Measurements from ENCODE around the gene ZP1. TPM values are rescaled to one million over a fixed set of nuclear protein-coding genes. Genes with fewer than 3 reads are reported as not detected.

The ZP1 gene
- total and polyA plus RNA-seq, 10 of the 15 experiments (the other 5 are each of a cell fraction or from before 2014, with no cell fraction given) = not detected

DNA sequence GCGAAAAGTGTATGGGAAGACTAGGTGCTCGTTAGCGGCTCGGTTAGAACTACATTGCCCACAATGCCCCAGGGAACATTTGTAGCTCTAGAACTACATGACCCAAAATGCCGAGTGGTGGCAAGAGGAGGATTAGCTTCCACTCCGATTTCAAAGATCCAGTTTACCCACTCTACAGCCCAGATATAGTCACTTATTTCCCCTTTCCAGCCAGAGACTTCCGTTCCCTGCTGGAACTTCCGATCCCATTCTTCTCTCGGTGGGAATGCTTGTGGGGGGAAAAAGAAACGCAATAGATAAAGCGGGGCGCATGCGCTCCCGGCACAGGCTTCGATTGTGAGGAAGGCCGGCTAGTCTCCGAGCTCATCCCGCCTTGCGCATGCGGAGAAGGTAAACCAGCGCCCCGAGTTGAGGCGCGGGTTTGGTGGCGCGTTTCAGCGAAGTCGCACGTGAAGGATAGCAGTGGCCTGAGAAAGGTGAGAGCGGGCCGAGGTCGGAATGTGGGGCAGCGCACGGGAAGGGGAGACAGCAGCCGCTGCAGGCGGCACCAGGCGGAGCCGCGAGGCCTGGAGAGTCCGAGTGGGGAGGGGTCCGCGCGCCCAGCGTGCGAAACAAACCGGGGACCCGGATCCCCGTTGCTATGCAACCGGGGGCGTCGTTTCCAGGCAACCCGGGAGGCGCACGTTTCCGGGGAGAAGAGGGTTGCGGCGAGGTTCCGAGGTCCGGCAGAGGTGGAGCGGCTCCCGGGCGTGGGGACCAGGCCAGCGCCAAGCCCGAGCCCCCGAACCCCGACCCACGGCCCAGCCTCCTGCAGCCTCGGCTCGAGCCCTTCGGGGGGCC, 46.7 kb downstream of the ZP1 start, which contains the start of gene TMEM109 (continued):
- TF ChIP-seq SKIL (IDR thresholded peaks at IDR 0.05; ENCODE audit: low read depth, poor library complexity, severe bottlenecking) (no peak), MXI1 (IDR thresholded peaks at IDR 0.05; ENCODE audit: low read depth, low read length) (peak; percentile 74), ZNF217 (IDR thresholded peaks at IDR 0.05) (no peak), SREBF2 (IDR thresholded peaks at IDR 0.05; ENCODE audit: low read length) (no peak), YY1 (IDR thresholded peaks at IDR 0.05; ENCODE audit: low read depth, low read length) (peak; percentile 70; the same call in 1 of the 2 replicates), PAX5 (IDR thresholded peaks at IDR 0.05; ENCODE audit: borderline replicate concordance, low read depth, low read length) (0 out of 2 replicates have a peak, but pooled peaks have one; percentile 6), ZNF24 (IDR thresholded peaks at IDR 0.05) (no peak), SREBF1 (IDR thresholded peaks at IDR 0.05; ENCODE audit: low read length) (peak; percentile 50; the same call in 1 of the 2 replicates), RUNX3 (IDR thresholded peaks at IDR 0.05; ENCODE audit: low read length) (no peak), IKZF1 (conservative IDR thresholded peaks at IDR 0.05) (peak; percentile 96), RAD51 (IDR thresholded peaks at IDR 0.05) (0 out of 2 replicates have a peak, but pooled peaks have one; percentile 9), EED (IDR thresholded peaks at IDR 0.05; ENCODE audit: low read depth) (peak; percentile 20; the same call in 1 of the 2 replicates), NR2F1 (conservative IDR thresholded peaks at IDR 0.05) (0 out of 2 replicates have a peak, but pooled peaks have one; percentile 34), LARP7 (IDR thresholded peaks at IDR 0.05) (peak; percentile 71), POLR2A (IDR thresholded peaks at IDR 0.05; ENCODE audit: low read depth, low read length) (peak; percentile 70), POLR2AphosphoS5 (IDR thresholded peaks at IDR 0.05; ENCODE audit: low read length) (no peak), NR2C1 (IDR thresholded peaks at IDR 0.05) (peak; percentile 45; the same call in 1 of the 2 replicates)
- TF ChIP-seq, protein P1, sequence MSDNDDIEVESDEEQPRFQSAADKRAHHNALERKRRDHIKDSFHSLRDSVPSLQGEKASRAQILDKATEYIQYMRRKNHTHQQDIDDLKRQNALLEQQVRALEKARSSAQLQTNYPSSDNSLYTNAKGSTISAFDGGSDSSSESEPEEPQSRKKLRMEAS (IDR thresholded peaks at IDR 0.05; ENCODE audit: low read depth, low read length) = peak; percentile 92
- TF ChIP-seq, protein P2, sequence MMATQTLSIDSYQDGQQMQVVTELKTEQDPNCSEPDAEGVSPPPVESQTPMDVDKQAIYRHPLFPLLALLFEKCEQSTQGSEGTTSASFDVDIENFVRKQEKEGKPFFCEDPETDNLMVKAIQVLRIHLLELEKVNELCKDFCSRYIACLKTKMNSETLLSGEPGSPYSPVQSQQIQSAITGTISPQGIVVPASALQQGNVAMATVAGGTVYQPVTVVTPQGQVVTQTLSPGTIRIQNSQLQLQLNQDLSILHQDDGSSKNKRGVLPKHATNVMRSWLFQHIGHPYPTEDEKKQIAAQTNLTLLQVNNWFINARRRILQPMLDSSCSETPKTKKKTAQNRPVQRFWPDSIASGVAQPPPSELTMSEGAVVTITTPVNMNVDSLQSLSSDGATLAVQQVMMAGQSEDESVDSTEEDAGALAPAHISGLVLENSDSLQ (IDR thresholded peaks at IDR 0.05) = no peak
- TF ChIP-seq, protein P3, sequence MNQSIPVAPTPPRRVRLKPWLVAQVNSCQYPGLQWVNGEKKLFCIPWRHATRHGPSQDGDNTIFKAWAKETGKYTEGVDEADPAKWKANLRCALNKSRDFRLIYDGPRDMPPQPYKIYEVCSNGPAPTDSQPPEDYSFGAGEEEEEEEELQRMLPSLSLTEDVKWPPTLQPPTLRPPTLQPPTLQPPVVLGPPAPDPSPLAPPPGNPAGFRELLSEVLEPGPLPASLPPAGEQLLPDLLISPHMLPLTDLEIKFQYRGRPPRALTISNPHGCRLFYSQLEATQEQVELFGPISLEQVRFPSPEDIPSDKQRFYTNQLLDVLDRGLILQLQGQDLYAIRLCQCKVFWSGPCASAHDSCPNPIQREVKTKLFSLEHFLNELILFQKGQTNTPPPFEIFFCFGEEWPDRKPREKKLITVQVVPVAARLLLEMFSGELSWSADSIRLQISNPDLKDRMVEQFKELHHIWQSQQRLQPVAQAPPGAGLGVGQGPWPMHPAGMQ (IDR thresholded peaks at IDR 0.05; ENCODE audit: borderline replicate concordance) = no peak
- TF ChIP-seq, protein P4, sequence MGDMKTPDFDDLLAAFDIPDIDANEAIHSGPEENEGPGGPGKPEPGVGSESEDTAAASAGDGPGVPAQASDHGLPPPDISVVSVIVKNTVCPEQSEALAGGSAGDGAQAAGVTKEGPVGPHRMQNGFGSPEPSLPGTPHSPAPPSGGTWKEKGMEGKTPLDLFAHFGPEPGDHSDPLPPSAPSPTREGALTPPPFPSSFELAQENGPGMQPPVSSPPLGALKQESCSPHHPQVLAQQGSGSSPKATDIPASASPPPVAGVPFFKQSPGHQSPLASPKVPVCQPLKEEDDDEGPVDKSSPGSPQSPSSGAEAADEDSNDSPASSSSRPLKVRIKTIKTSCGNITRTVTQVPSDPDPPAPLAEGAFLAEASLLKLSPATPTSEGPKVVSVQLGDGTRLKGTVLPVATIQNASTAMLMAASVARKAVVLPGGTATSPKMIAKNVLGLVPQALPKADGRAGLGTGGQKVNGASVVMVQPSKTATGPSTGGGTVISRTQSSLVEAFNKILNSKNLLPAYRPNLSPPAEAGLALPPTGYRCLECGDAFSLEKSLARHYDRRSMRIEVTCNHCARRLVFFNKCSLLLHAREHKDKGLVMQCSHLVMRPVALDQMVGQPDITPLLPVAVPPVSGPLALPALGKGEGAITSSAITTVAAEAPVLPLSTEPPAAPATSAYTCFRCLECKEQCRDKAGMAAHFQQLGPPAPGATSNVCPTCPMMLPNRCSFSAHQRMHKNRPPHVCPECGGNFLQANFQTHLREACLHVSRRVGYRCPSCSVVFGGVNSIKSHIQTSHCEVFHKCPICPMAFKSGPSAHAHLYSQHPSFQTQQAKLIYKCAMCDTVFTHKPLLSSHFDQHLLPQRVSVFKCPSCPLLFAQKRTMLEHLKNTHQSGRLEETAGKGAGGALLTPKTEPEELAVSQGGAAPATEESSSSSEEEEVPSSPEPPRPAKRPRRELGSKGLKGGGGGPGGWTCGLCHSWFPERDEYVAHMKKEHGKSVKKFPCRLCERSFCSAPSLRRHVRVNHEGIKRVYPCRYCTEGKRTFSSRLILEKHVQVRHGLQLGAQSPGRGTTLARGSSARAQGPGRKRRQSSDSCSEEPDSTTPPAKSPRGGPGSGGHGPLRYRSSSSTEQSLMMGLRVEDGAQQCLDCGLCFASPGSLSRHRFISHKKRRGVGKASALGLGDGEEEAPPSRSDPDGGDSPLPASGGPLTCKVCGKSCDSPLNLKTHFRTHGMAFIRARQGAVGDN (IDR thresholded peaks at IDR 0.05) = peak; percentile 82
